H1 (cell line): ENCODE results near the gene KCNC2.

Source experiments
- CHD1 ChIP-seq: IDR thresholded peaks from 2 replicates; pipeline ENCODE4 v1.6.1; 2012; ENCODE audit warnings: low read depth, low read length, improper control_type of control experiment
- CHD2 ChIP-seq: IDR thresholded peaks from 2 replicates; pipeline ENCODE4 v1.6.1; 2012; ENCODE audit warnings: low read length, improper control_type of control experiment
- CREB1 ChIP-seq: IDR thresholded peaks from 2 replicates; pipeline ENCODE4 v1.6.1; 2012; ENCODE audit warnings: inconsistent platforms
- EP300 ChIP-seq, 2 experiments: IDR thresholded peaks; 1 replicate in 1 of 2; 2 replicates in 1 of 2; pipeline ENCODE4 v1.6.1; 2011 to 2012; ENCODE audit warnings: low read depth in 2 of 2, low read length in 2 of 2, mild to moderate bottlenecking in 2 of 2, borderline replicate concordance in 1 of 2, inconsistent platforms in 1 of 2, moderate library complexity in 1 of 2
- EZH2 ChIP-seq: fragments of 200-600 bp; sonication (generic); IDR thresholded peaks from 2 replicates; pipeline ENCODE4 v1.7.1; 2012; ENCODE audit warnings: low read depth, mild to moderate bottlenecking, moderate library complexity, low read length, inconsistent platforms; ENCODE audit not compliant: severe bottlenecking
- MAFK ChIP-seq: IDR thresholded peaks from 2 replicates; pipeline ENCODE4 v1.6.1; 2012; ENCODE audit warnings: low read depth, mild to moderate bottlenecking, improper control_type of control experiment, low read length
- POLR2A ChIP-seq, 2 experiments: IDR thresholded peaks; 1 replicate in 1 of 2; 2 replicates in 1 of 2; pipeline ENCODE4 v1.6.1; 2011; ENCODE audit warnings: low read depth in 2 of 2, low read length in 2 of 2, mild to moderate bottlenecking in 2 of 2; ENCODE audit errors: control extremely low read depth in 1 of 2
- POLR2AphosphoS5 ChIP-seq: IDR thresholded peaks from 2 replicates; pipeline ENCODE4 v1.6.1; 2011; ENCODE audit warnings: low read depth, low read length
- RAD21 ChIP-seq, 2 experiments: IDR thresholded peaks in 1 of 2; conservative IDR thresholded peaks in 1 of 2; 2 replicates each; pipeline ENCODE4 v1.6.1; 2011; ENCODE audit warnings: low read depth in 2 of 2, low read length in 2 of 2, improper control_type of control experiment in 1 of 2, inconsistent platforms in 1 of 2, mild to moderate bottlenecking in 1 of 2, moderate library complexity in 1 of 2
- RNF2 ChIP-seq: fragments of 200-900, 300-1000 bp; sonication (generic); IDR thresholded peaks from 2 replicates; pipeline ENCODE4 v1.7.1; 2016; ENCODE audit warnings: borderline replicate concordance, low read depth, mild to moderate bottlenecking, antibody characterized with exemption, low read length; ENCODE audit not compliant: poor library complexity, severe bottlenecking; ENCODE audit errors: missing control alignments
- SIN3A ChIP-seq, 2 experiments: IDR thresholded peaks in 1 of 2; conservative IDR thresholded peaks in 1 of 2; 2 replicates each; pipeline ENCODE4 v1.6.1; 2011 to 2012; ENCODE audit warnings: low read length in 2 of 2, improper control_type of control experiment in 1 of 2, low read depth in 1 of 2, mild to moderate bottlenecking in 1 of 2
- SUZ12 ChIP-seq: fragments of 200-600 bp; sonication (generic); IDR thresholded peaks from 2 replicates; pipeline ENCODE4 v1.6.1; 2012; ENCODE audit warnings: mild to moderate bottlenecking, inconsistent platforms, low read length, moderate library complexity, mixed read lengths
- TF ChIP-seq, protein P1 (sequence below), 3 experiments: IDR thresholded peaks; 1 replicate in 2 of 3; 2 replicates in 1 of 3; pipeline versions ENCODE4 v1.5.1 to v1.6.1; 2011; ENCODE audit warnings: low read length in 3 of 3, mild to moderate bottlenecking in 3 of 3, inconsistent platforms in 2 of 3, low read depth in 1 of 3, moderate library complexity in 1 of 3; ENCODE audit not compliant: insufficient read depth in 1 of 3; ENCODE audit errors: control extremely low read depth in 1 of 3
- TF ChIP-seq, protein P2 (sequence below): IDR thresholded peaks from 2 replicates; pipeline ENCODE4 v1.6.1; 2012; ENCODE audit warnings: inconsistent platforms

GRCh38 chr12:75212072-75212471 is 2.4 kb upstream of the KCNC2 start:
- TF ChIP-seq, protein P1, sequence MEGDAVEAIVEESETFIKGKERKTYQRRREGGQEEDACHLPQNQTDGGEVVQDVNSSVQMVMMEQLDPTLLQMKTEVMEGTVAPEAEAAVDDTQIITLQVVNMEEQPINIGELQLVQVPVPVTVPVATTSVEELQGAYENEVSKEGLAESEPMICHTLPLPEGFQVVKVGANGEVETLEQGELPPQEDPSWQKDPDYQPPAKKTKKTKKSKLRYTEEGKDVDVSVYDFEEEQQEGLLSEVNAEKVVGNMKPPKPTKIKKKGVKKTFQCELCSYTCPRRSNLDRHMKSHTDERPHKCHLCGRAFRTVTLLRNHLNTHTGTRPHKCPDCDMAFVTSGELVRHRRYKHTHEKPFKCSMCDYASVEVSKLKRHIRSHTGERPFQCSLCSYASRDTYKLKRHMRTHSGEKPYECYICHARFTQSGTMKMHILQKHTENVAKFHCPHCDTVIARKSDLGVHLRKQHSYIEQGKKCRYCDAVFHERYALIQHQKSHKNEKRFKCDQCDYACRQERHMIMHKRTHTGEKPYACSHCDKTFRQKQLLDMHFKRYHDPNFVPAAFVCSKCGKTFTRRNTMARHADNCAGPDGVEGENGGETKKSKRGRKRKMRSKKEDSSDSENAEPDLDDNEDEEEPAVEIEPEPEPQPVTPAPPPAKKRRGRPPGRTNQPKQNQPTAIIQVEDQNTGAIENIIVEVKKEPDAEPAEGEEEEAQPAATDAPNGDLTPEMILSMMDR (IDR thresholded peaks at IDR 0.05; ENCODE audit: control extremely low read depth in 1 of 3, insufficient read depth in 1 of 3, low read depth in 1 of 3, low read length in 3 of 3) = no peak
- TF ChIP-seq POLR2AphosphoS5 = no peak
- TF ChIP-seq EZH2 = no peak
- no peak for TF ChIP-seq SUZ12
- TF ChIP-seq RAD21 (IDR thresholded peaks at IDR 0.05 in 1 of 2, conservative IDR thresholded peaks at IDR 0.05 in 1 of 2; ENCODE audit: low read depth in 2 of 2, low read length in 2 of 2) = no peak
- no peak for TF ChIP-seq SIN3A (conservative IDR thresholded peaks at IDR 0.05 in 1 of 2, IDR thresholded peaks at IDR 0.05 in 1 of 2; ENCODE audit: low read depth in 1 of 2, low read length in 2 of 2)
- no peak for TF ChIP-seq POLR2A (IDR thresholded peaks at IDR 0.05; ENCODE audit: control extremely low read depth in 1 of 2, low read depth in 2 of 2, low read length in 2 of 2)
- TF ChIP-seq RNF2 = no peak
- TF ChIP-seq CHD1 = no peak
- TF ChIP-seq CHD2 = no peak
- TF ChIP-seq, protein P2, sequence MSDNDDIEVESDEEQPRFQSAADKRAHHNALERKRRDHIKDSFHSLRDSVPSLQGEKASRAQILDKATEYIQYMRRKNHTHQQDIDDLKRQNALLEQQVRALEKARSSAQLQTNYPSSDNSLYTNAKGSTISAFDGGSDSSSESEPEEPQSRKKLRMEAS = no peak
- no peak for TF ChIP-seq CREB1
- TF ChIP-seq EP300 (IDR thresholded peaks at IDR 0.05; ENCODE audit: borderline replicate concordance in 1 of 2, low read depth in 2 of 2, low read length in 2 of 2) = no peak
- no peak for TF ChIP-seq MAFK
